K562 (cell line): ENCODE data around the gene CRABP2. TPM values are rescaled to one million over a fixed set of nuclear protein-coding genes. Genes with fewer than 3 reads are reported as not detected.
A peak's percentile ranks its signal among the peaks of the same experiment; 100 is the strongest.

Experiments used
- ATAC-seq: fragments of 200-7000 bp; cut with Tn5 transposase; 3 replicates; pipeline ENCODE4 v1.9.1; 2020; ENCODE audit warnings: moderate library complexity
- BruUV-seq: library from RNA; stranded (reverse); fragments of 400-500 nt; replicated peaks from 2 replicates; lab custom pipeline; 2021; lab: Mats Ljungman, UMichigan
- CTCF ChIA-PET: fragments of 300-600 bp; formaldehyde crosslinking; extraction: SDS; loops from one replicate; lab custom pipeline; 2021; ENCODE audit warnings: low intra/inter-chr PET ratio; lab: Yijun Ruan, JAX
- POLR2A ChIA-PET: fragments of 300-600, 350-650 bp; sonication (Branson Sonifier 250); formaldehyde crosslinking; extraction: SDS; loops from one replicate; lab custom pipeline; 2021; ENCODE audit warnings: antibody characterized with exemption, inconsistent platforms; lab: Yijun Ruan, JAX
- DNase-seq, 4 experiments: peaks; one replicate each; pipeline versions ENCODE4 v3.0.0 to v3.0.0-alpha.2; 2011 to 2018; ENCODE audit warnings: low spot score in 3 of 4, mixed read lengths in 3 of 4; ENCODE audit errors: extremely low read depth in 1 of 4
- FAIRE-seq: peaks from 2 replicates; lab custom pipeline; 2011; peaks lifted over from hg19 to GRCh38; lab: Jason Lieb, UNC
- H2AFZ ChIP-seq: 2 replicates; pipeline ENCODE4 v1.6.0; 2011; ENCODE audit warnings: low read depth, low read length, control low read depth, inconsistent platforms
- H3K27ac ChIP-seq: fragments of 200-600 bp; 3 replicates; pipeline ENCODE4 v1.8.0; 2011; ENCODE audit warnings: low read depth, mild to moderate bottlenecking, control low read depth, inconsistent platforms, low read length, moderate library complexity, mixed read lengths; ENCODE audit errors: extremely low read depth
- H3K27me3 ChIP-seq, 2 experiments: fragments of 300-600 bp in 1 of 2; 2 replicates in 1 of 2; 3 replicates in 1 of 2; pipeline versions ENCODE4 v1.6.0 to v1.8.0; 2011; ENCODE audit warnings: inconsistent platforms in 2 of 2, low read length in 2 of 2, mild to moderate bottlenecking in 1 of 2, mixed read lengths in 1 of 2, moderate library complexity in 1 of 2; ENCODE audit not compliant: control insufficient read depth in 2 of 2, insufficient read depth in 2 of 2
- H3K36me3 ChIP-seq: fragments of 300-600 bp; 3 replicates; pipeline ENCODE4 v1.8.0; 2011; ENCODE audit warnings: mild to moderate bottlenecking, low read length, inconsistent platforms; ENCODE audit not compliant: control insufficient read depth, insufficient read depth
- H3K4me1 ChIP-seq, 2 experiments: fragments of 200-600 bp in 1 of 2; replicated peaks in 1 of 2; 2 replicates in 1 of 2; 3 replicates in 1 of 2; pipeline versions ENCODE4 v1.5.1 to v1.8.0; 2011; ENCODE audit warnings: inconsistent platforms in 2 of 2, low read length in 2 of 2, mild to moderate bottlenecking in 1 of 2, mixed read lengths in 1 of 2, moderate library complexity in 1 of 2; ENCODE audit not compliant: control insufficient read depth in 2 of 2, insufficient read depth in 2 of 2
- H3K4me2 ChIP-seq: 2 replicates; pipeline ENCODE4 v1.6.1; 2011; ENCODE audit warnings: low read length, control low read depth, inconsistent platforms, mixed read lengths; ENCODE audit not compliant: insufficient read depth
- H3K4me3 ChIP-seq: fragments of 200-600 bp; sonication (generic), shearing (Covaris generic); 2 replicates; pipeline ENCODE4 v1.5.1; 2016; ENCODE audit warnings: control low read depth, inconsistent platforms
- H3K79me2 ChIP-seq: fragments of 200-600 bp; 3 replicates; pipeline ENCODE4 v1.8.0; 2011; ENCODE audit warnings: low read length, inconsistent platforms; ENCODE audit not compliant: control insufficient read depth, insufficient read depth
- H3K9ac ChIP-seq, 2 experiments: 2 replicates each; pipeline versions ENCODE4 v1.6.0 to v1.6.1; 2011; ENCODE audit warnings: low read depth in 2 of 2, low read length in 2 of 2, control low read depth in 1 of 2, inconsistent platforms in 1 of 2, mild to moderate bottlenecking in 1 of 2, mixed read lengths in 1 of 2; ENCODE audit not compliant: insufficient read depth in 1 of 2
- H3K9me1 ChIP-seq: one replicate; pipeline ENCODE4 v1.6.0; 2011; ENCODE audit warnings: inconsistent platforms, mild to moderate bottlenecking, low read length, moderate library complexity; ENCODE audit not compliant: control insufficient read depth, insufficient read depth
- H3K9me3 ChIP-seq: replicated peaks from 2 replicates; pipeline ENCODE4 v1.5.1; 2011; ENCODE audit warnings: low read depth, low read length, inconsistent platforms; ENCODE audit not compliant: control insufficient read depth, insufficient read depth
- H4K20me1 ChIP-seq: replicated peaks from 2 replicates; pipeline ENCODE4 v1.6.1; 2011; ENCODE audit warnings: low read length, inconsistent platforms, mixed read lengths; ENCODE audit not compliant: control insufficient read depth, insufficient read depth
- POLR2AphosphoS5 ChIP-seq: IDR thresholded peaks from 2 replicates; pipeline ENCODE4 v1.6.1; 2011; ENCODE audit warnings: mild to moderate bottlenecking, low read depth, low read length, moderate library complexity; ENCODE audit not compliant: control insufficient read depth, insufficient read depth
- ZNF224 ChIP-seq: sonication (generic); formaldehyde crosslinking; IDR thresholded peaks from 2 replicates; pipeline ENCODE4 v1.8.0; 2022; ENCODE audit warnings: mild to moderate bottlenecking, missing genetic modification reagents
- ZZZ3 ChIP-seq: fragments of 450-650 bp; IDR thresholded peaks from 2 replicates; pipeline ENCODE4 v1.6.1; 2016; ENCODE audit warnings: antibody characterized with exemption, mild to moderate bottlenecking, moderate library complexity
- WGBS: fragments of 100-300 bp; shearing (Covaris generic); methylation state at CpG from one replicate; pipeline ENCODE4 v1.1.6; 2016; ENCODE audit warnings: low coverage, mixed read lengths; ENCODE audit not compliant: insufficient coverage; ENCODE audit errors: missing lambda C conversion rate; 5-methylcytosine and 5-hydroxymethylcytosine counted together
- in situ Hi-C: fragments of 300-500 bp; cut with MboI; formaldehyde crosslinking; loops from 4 replicates; pipeline ENCODE4 v1.15.0; 2018; ENCODE audit warnings: inconsistent platforms, mixed read lengths
- intact Hi-C: fragments of 100-400 bp; cut with micrococcal nuclease; formaldehyde crosslinking; loops from 2 replicates; pipeline ENCODE4 v1.14.2; 2022
- polyA plus RNA-seq, 8 experiments: library from polyadenylated mRNA; depleted of rRNA in 4 of 8; stranded (reverse) in 5 of 8; unstranded in 3 of 8; fragments of >200 nt; fragmentation: Nextera tagmentation in 2 of 8; fragmentation: Illumina TruSeq in 1 of 8; extraction: Ambion mirVana in 2 of 8; extraction: Trizol in 1 of 8; gene quantifications; 2 replicates each; pipeline versions ENCODE4 v1.2.1 to v1.2.3, GENCODE V29; 2011 to 2014; ENCODE audit warnings: inconsistent platforms in 1 of 8, missing spikeins in 1 of 8
- total RNA-seq, 7 experiments: library from RNA; depleted of rRNA in 6 of 7; stranded (reverse); fragments of >200 nt in 6 of 7; fragmentation: Illumina TruSeq in 2 of 7; extraction: Trizol in 2 of 7; gene quantifications; 2 replicates each; pipeline versions ENCODE4 v1.2.1 to v1.2.3, GENCODE V29; 2011 to 2021; ENCODE audit warnings: low replicate concordance in 1 of 7
- TF ChIP-seq, protein P1 (sequence below): fragments of 250-450 bp; sonication (Bioruptor Pico); IDR thresholded peaks from 2 replicates; pipeline ENCODE4 v1.4.0; 2020; ENCODE audit warnings: mild to moderate bottlenecking, moderate library complexity, borderline replicate concordance

CRABP2 gene
- total and polyA plus RNA-seq, 9 of the 15 experiments (the other 6 are each of a cell fraction or from before 2014, with no cell fraction given): 0.30 to 2.5 (median 0.82) TPM

DNA sequence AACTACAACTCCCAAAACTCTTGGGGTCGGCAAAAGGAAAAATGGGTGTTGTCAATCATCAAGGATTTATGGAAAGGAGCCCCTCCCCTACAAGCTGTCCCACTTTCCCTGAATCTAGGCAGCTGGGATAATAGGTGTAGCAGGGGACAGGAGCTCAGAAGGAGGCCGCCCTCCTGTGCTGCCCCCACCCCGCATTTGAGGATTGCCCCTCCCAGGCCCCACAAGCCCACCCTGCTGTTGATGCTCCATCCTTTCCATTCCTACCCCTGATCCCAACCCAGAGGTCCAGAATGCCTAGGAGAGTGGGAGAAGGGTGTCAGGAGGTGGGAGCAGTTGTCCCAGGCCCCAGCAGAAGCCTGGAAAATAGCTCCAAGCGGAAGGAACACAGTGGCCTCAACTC lies 37.4 kb upstream of the CRABP2 start:
- ChIA-PET CTCF (no interaction called here), POLR2A (interaction anchor here (0.5 to 3.1 kb wide), 6 partner anchors 9 to 1207 kb away, joined by 3 to 49 read pairs (median 3); partner anchors contain the start of genes HDGF, ISG20L2 and METTL25B)
- FAIRE-seq (no peak), DNase-seq (no peak), ATAC-seq (no peak)
- H4K20me1 ChIP-seq: peaks cover 20% of the 10 kb centered on the region
- WGBS: 89% methylated on average over 4 of the region's 4 CpGs
- peaks cover 36 to 44% of the 10 kb centered on the region in 2 experiments for H3K4me1 ChIP-seq
- in situ Hi-C loops: loop anchor here (25.0 kb wide), 1 partner anchor 1430 kb away; the partner anchor contains the start of genes FDPS, PKLR and RUSC1
- H3K4me2 ChIP-seq: no peak overlapping the region; the same call in 1 of the 2 replicates
- no peak overlapping the region; a peak in 1 of 4 replicates for H3K9ac ChIP-seq
- no peak for TF ChIP-seq ZZZ3
- no peak for TF ChIP-seq ZNF224
- TF ChIP-seq POLR2AphosphoS5: 0 out of 2 replicates have a peak, but pooled peaks have one; percentile 36
- TF ChIP-seq, protein P1, sequence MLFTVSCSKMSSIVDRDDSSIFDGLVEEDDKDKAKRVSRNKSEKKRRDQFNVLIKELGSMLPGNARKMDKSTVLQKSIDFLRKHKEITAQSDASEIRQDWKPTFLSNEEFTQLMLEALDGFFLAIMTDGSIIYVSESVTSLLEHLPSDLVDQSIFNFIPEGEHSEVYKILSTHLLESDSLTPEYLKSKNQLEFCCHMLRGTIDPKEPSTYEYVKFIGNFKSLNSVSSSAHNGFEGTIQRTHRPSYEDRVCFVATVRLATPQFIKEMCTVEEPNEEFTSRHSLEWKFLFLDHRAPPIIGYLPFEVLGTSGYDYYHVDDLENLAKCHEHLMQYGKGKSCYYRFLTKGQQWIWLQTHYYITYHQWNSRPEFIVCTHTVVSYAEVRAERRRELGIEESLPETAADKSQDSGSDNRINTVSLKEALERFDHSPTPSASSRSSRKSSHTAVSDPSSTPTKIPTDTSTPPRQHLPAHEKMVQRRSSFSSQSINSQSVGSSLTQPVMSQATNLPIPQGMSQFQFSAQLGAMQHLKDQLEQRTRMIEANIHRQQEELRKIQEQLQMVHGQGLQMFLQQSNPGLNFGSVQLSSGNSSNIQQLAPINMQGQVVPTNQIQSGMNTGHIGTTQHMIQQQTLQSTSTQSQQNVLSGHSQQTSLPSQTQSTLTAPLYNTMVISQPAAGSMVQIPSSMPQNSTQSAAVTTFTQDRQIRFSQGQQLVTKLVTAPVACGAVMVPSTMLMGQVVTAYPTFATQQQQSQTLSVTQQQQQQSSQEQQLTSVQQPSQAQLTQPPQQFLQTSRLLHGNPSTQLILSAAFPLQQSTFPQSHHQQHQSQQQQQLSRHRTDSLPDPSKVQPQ (CRISPR knock-in tag): no peak
- peaks cover 62% of the 10 kb centered on the region for H3K79me2 ChIP-seq
- no peaks in the 10 kb centered on the region for H3K27me3 ChIP-seq
- no peak overlapping the region for H3K4me3 ChIP-seq
- intact Hi-C loops: no loop called here
- peak overlapping the region; percentile 82; the same call in 2 of the 3 replicates for H3K27ac ChIP-seq
- no peak overlapping the region for H2AFZ ChIP-seq
- no TSS peak for BruUV-seq
- no peaks in the 10 kb centered on the region for H3K9me3 ChIP-seq
- H3K36me3 ChIP-seq: peaks cover 72% of the 10 kb centered on the region
- H3K9me1 ChIP-seq: no peaks in the 10 kb centered on the region
